Measurements from ENCODE around the gene LARGE1. TPM values are rescaled to one million over a fixed set of nuclear protein-coding genes. Genes with fewer than 3 reads are reported as not detected.

Gene LARGE1
- total RNA-seq, 1 experiment from 2014 or later: 1.3 TPM

DNA sequence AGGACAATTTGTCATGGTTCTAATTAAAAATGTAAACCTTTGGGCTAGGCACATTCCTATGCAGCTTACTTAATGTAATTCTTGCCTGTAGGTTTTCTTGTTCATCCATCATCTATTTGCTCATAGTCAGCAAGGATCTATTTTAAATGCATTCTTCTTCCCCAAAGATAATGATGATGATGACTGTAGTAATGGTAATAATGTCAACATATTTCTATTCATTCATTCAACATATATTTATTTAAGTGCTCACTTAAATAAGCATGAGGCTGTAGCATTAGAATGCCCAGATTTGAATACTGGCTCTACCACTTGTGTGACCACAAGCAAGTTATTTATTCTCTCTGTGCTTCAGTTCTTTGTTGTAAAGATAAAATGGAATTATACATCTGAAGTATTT, 692.5 kb downstream of the LARGE1 start:
- no peaks in the 10 kb centered on the region for H3K36me3 ChIP-seq (ENCODE audit: low read depth, low read length)
- H3K9me2 ChIP-seq (replicated peaks; ENCODE audit: low read length): no peaks in the 10 kb centered on the region
- H3K9me3 ChIP-seq (ENCODE audit: low read length): no peaks in the 10 kb centered on the region
- H3K9ac ChIP-seq (ENCODE audit: low read length): no peak overlapping the region
- no peak overlapping the region for H3K27ac ChIP-seq (ENCODE audit: low read length)
- POLR2A ChIA-PET (ENCODE audit: unreplicated experiment): no interaction called here
- H3K4me2 ChIP-seq (ENCODE audit: low read length): no peak overlapping the region
- TF ChIP-seq EZH2 (IDR thresholded peaks at IDR 0.05; ENCODE audit: low read length, unreplicated experiment) (no peak), EZH2phosphoT487 (IDR thresholded peaks at IDR 0.05; ENCODE audit: borderline replicate concordance, low read length) (no peak)
- TF ChIP-seq, protein P1, sequence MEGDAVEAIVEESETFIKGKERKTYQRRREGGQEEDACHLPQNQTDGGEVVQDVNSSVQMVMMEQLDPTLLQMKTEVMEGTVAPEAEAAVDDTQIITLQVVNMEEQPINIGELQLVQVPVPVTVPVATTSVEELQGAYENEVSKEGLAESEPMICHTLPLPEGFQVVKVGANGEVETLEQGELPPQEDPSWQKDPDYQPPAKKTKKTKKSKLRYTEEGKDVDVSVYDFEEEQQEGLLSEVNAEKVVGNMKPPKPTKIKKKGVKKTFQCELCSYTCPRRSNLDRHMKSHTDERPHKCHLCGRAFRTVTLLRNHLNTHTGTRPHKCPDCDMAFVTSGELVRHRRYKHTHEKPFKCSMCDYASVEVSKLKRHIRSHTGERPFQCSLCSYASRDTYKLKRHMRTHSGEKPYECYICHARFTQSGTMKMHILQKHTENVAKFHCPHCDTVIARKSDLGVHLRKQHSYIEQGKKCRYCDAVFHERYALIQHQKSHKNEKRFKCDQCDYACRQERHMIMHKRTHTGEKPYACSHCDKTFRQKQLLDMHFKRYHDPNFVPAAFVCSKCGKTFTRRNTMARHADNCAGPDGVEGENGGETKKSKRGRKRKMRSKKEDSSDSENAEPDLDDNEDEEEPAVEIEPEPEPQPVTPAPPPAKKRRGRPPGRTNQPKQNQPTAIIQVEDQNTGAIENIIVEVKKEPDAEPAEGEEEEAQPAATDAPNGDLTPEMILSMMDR (conservative IDR thresholded peaks at IDR 0.05; ENCODE audit: low read depth, low read length): no peak
- no peaks in the 10 kb centered on the region for H3K4me1 ChIP-seq (ENCODE audit: insufficient read depth, low read length)
- H3K4me3 ChIP-seq (ENCODE audit: low read length): no peak overlapping the region
- intact Hi-C loops (cut with micrococcal nuclease): no loop called here
- ATAC-seq (no peak), DNase-seq (no peak)
- H3F3A ChIP-seq (ENCODE audit: low read length, unreplicated experiment): no peaks in the 10 kb centered on the region
- H4K20me1 ChIP-seq (ENCODE audit: low read length): no peaks in the 10 kb centered on the region
- H3K79me2 ChIP-seq (ENCODE audit: low read length): no peaks in the 10 kb centered on the region
- CTCF ChIA-PET: no interaction called here
- BruUV-seq (replicated peaks): no TSS peak
- H2AFZ ChIP-seq (ENCODE audit: low read length): no peak overlapping the region
- H3K27me3 ChIP-seq (ENCODE audit: low read length): no peaks in the 10 kb centered on the region

DNA sequence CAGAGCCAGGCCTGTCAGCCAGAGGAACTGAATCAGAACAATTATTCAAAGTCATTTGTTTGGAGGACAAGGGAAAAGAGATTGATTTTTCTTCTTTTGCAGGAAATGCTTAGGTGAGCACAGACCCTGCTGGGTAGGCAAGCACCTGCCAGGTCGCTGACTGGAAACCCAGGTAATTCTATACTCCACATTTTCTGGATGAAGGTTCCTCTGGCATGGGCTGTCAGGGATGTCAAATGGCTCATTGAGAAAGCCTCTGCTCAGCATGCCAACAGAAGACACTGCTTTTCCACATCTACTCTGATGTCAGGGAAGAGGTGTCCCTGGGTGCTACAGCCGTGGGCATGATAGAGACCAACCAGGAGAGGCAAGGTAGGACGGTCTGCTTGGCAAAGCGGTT, 695.4 kb downstream of the LARGE1 start:
- CTCF ChIA-PET: no interaction called here
- BruUV-seq (replicated peaks): no TSS peak
- ATAC-seq: no peak

More for the DNA sequence above, 695.4 kb downstream of the LARGE1 start:
- H3F3A ChIP-seq (ENCODE audit: low read length, unreplicated experiment): no peaks in the 10 kb centered on the region
- POLR2A ChIA-PET (ENCODE audit: unreplicated experiment): no interaction called here
- H3K36me3 ChIP-seq (ENCODE audit: low read depth, low read length): no peaks in the 10 kb centered on the region
- no peak overlapping the region for H3K9ac ChIP-seq (ENCODE audit: low read length)
- H4K20me1 ChIP-seq (ENCODE audit: low read length): no peaks in the 10 kb centered on the region
- no peaks in the 10 kb centered on the region for H3K79me2 ChIP-seq (ENCODE audit: low read length)
- TF ChIP-seq, protein P1 (conservative IDR thresholded peaks at IDR 0.05; ENCODE audit: low read depth, low read length): no peak
- TF ChIP-seq EZH2phosphoT487 (IDR thresholded peaks at IDR 0.05; ENCODE audit: borderline replicate concordance, low read length): no peak
- TF ChIP-seq EZH2 (IDR thresholded peaks at IDR 0.05; ENCODE audit: low read length, unreplicated experiment): no peak
- intact Hi-C loops (cut with micrococcal nuclease): no loop called here
- no peaks in the 10 kb centered on the region for H3K9me3 ChIP-seq (ENCODE audit: low read length)
- H3K4me3 ChIP-seq (ENCODE audit: low read length): no peak overlapping the region
- H3K27ac ChIP-seq (ENCODE audit: low read length): no peak overlapping the region
- H3K9me2 ChIP-seq (replicated peaks; ENCODE audit: low read length): no peaks in the 10 kb centered on the region
- no peaks in the 10 kb centered on the region for H3K4me1 ChIP-seq (ENCODE audit: insufficient read depth, low read length)
- no peak overlapping the region for H3K4me2 ChIP-seq (ENCODE audit: low read length)
- no peak for DNase-seq
- no peak overlapping the region for H2AFZ ChIP-seq (ENCODE audit: low read length)
- no peaks in the 10 kb centered on the region for H3K27me3 ChIP-seq (ENCODE audit: low read length)

Small RNAs within 50 kb of the gene (microRNA-seq; reads per million reads assigned to microRNA genes)
- not detected for gene MIR4764 (ENCODE audit: unreplicated experiment)
